Gastrocnemius medialis (tissue), 4 donors: ENCODE results near the gene CFHR2. TPM values are rescaled to one million over a fixed set of nuclear protein-coding genes. Genes with fewer than 3 reads are reported as not detected.

Experiments
- total RNA-seq, 4 donors: library from RNA; depleted of rRNA; stranded (reverse); fragments of >200 nt; gene quantifications; one replicate each; pipeline versions ENCODE4 v1.1.0 to v1.2.3, GENCODE V29; 2016

CFHR2 gene
- total RNA-seq, 4 donors from 2014 or later: 0.59 to 0.69 TPM; not detected in 2

Other genes with a start within 250 kb of the CFHR2 start
- gene CFHR3, start 168.9 kb upstream of the CFHR2 start, total RNA-seq: 1 to 10 TPM in 1 of 4 donors, under 1 TPM in 1, not detected in 2; 0.49 to 1.5 TPM
- 1 to 10 TPM in 1 of 4 donors, under 1 TPM in 1, not detected in 2; 0.52 to 1.6 TPM for gene CFHR1, start 124.0 kb upstream of the CFHR2 start, total RNA-seq
- under 1 TPM in 1 of 4 donors, not detected in 3; 0.20 TPM for gene CFHR4, start 55.7 kb upstream of the CFHR2 start, total RNA-seq
- not detected for gene CFHR5, start 33.8 kb downstream of the CFHR2 start, total RNA-seq
- not detected for gene F13B, start 123.5 kb downstream of the CFHR2 start, total RNA-seq
- under 1 TPM; 0.05 to 0.52 (median 0.26) TPM for gene ASPM, start 202.9 kb downstream of the CFHR2 start, total RNA-seq